Upper lobe of left lung (tissue), 6 donors: ENCODE data around the gene DGCR2. TPM values are rescaled to one million over a fixed set of nuclear protein-coding genes. Genes with fewer than 3 reads are reported as not detected.

Source experiments
- ATAC-seq, 2 donors: fragments of 200-7000 bp; cut with Tn5 transposase; one replicate each; pipeline ENCODE4 v1.9.1; 2022; ENCODE audit warnings: mild to moderate bottlenecking in 2 of 2, moderate library complexity in 2 of 2; ENCODE audit not compliant: low FRiP score in 2 of 2
- DNase-seq, 2 donors: peaks; one replicate each; pipeline ENCODE4 v3.0.0-alpha.2; 2019 to 2020
- H3K27ac ChIP-seq, 4 donors: fragments of 200-600 bp; sonication (generic); one replicate each; pipeline ENCODE4 v1.5.1; 2016 to 2019
- H3K27me3 ChIP-seq, 4 donors: fragments of 200-600 bp; sonication (generic); one replicate each; pipeline ENCODE4 v1.5.1; 2017 to 2019
- H3K36me3 ChIP-seq, 4 donors: fragments of 200-600 bp; sonication (generic); one replicate each; pipeline ENCODE4 v1.5.1; 2016 to 2019
- H3K4me1 ChIP-seq, 4 donors: fragments of 200-600 bp; sonication (generic); one replicate each; pipeline ENCODE4 v1.5.1; 2018 to 2019
- H3K4me3 ChIP-seq, 4 donors: fragments of 200-600 bp; sonication (generic); one replicate each; pipeline ENCODE4 v1.5.1; 2017 to 2019; ENCODE audit warnings: mild to moderate bottlenecking in 2 of 4, moderate library complexity in 1 of 4
- H3K9me3 ChIP-seq, 4 donors: fragments of 200-600 bp; sonication (generic); one replicate each; pipeline ENCODE4 v1.5.1; 2018 to 2019
- CTCF ChIP-seq, 6 experiments: fragments of 450-650 bp in 4 of 6; fragments of 200-600 bp in 2 of 6; sonication (generic) in 2 of 6; IDR thresholded peaks; one replicate each; pipeline ENCODE4 v1.5.1; 2016 to 2019; ENCODE audit warnings: antibody characterized with exemption in 6 of 6
- EP300 ChIP-seq, 4 donors: sonication (generic); formaldehyde crosslinking; IDR thresholded peaks; one replicate each; pipeline ENCODE4 v1.5.1; 2017; ENCODE audit warnings: antibody characterized with exemption in 4 of 4, control low read depth in 2 of 4
- POLR2A ChIP-seq, 4 donors: fragments of 450-650 bp; IDR thresholded peaks; one replicate each; pipeline ENCODE4 v1.5.1; 2016 to 2017; ENCODE audit warnings: antibody characterized with exemption in 4 of 4, mild to moderate bottlenecking in 2 of 4
- POLR2AphosphoS5 ChIP-seq, 2 donors: sonication (generic); formaldehyde crosslinking; IDR thresholded peaks; one replicate each; pipeline ENCODE4 v1.5.1; 2017; ENCODE audit warnings: antibody characterized with exemption in 2 of 2
- WGBS, 2 donors: methylation state at CpG; one replicate each; pipeline ENCODE4 v1.1.5; 2017 to 2018; 5-methylcytosine and 5-hydroxymethylcytosine counted together
- total RNA-seq, 6 donors: library from RNA; depleted of rRNA in 4 of 6; stranded (reverse); fragments of >200 nt in 4 of 6; gene quantifications; one replicate each; pipeline versions ENCODE4 v1.1.0 to v1.2.1, GENCODE V29; 2016 to 2021
- donor health status: DM: no; HTN: no; CAD: no; lungs with moderate emphysema.
- donor health status: DM: no; HTN: yes; CAD: no; lungs with severe emphysema.

The DGCR2 gene
- total RNA-seq, 6 donors from 2014 or later: 65.9 to 101 (median 89.9) TPM

GRCh38 chr22:19070397-19071169 is 51.6 kb downstream of the DGCR2 start:
- DNase-seq (no peak), ATAC-seq (no peak)
- Histone ChIP-seq H3K27ac (no peak overlapping the region), H3K36me3 (peaks cover 27 to 60% (median 35%) of the 10 kb centered on the region in 4 donors), H3K27me3 (no peaks in the 10 kb centered on the region), H3K9me3 (no peaks in the 10 kb centered on the region), H3K4me1 (no peaks in the 10 kb centered on the region), H3K4me3 (no peak overlapping the region)
- TF ChIP-seq CTCF (IDR thresholded peaks at IDR 0.05): no peak
- TF ChIP-seq POLR2AphosphoS5 (IDR thresholded peaks at IDR 0.05): no peak
- TF ChIP-seq EP300 (IDR thresholded peaks at IDR 0.05): no peak
- TF ChIP-seq POLR2A (IDR thresholded peaks at IDR 0.05): no peak
- WGBS, 2 donors: 86 to 87% methylated on average over 2 to 5 of the region's 5 CpGs

GRCh38 chr22:19069451-19069850 is 52.8 kb downstream of the DGCR2 start:
- no peak overlapping the region for H3K27ac ChIP-seq
- H3K36me3 ChIP-seq: peaks cover 37 to 69% (median 45%) of the 10 kb centered on the region in 4 donors
- H3K4me3 ChIP-seq: no peak overlapping the region
- TF ChIP-seq EP300 (IDR thresholded peaks at IDR 0.05) (no peak), CTCF (IDR thresholded peaks at IDR 0.05) (no peak), POLR2A (IDR thresholded peaks at IDR 0.05) (no peak), POLR2AphosphoS5 (IDR thresholded peaks at IDR 0.05) (no peak)
- no peaks in the 10 kb centered on the region for H3K27me3 ChIP-seq
- ATAC-seq (no peak), DNase-seq (no peak)
- no peaks in the 10 kb centered on the region for H3K4me1 ChIP-seq
- H3K9me3 ChIP-seq: no peaks in the 10 kb centered on the region
- 97 to 99% methylated on average over 3 of the region's 3 CpGs for WGBS, 2 donors

DNA sequence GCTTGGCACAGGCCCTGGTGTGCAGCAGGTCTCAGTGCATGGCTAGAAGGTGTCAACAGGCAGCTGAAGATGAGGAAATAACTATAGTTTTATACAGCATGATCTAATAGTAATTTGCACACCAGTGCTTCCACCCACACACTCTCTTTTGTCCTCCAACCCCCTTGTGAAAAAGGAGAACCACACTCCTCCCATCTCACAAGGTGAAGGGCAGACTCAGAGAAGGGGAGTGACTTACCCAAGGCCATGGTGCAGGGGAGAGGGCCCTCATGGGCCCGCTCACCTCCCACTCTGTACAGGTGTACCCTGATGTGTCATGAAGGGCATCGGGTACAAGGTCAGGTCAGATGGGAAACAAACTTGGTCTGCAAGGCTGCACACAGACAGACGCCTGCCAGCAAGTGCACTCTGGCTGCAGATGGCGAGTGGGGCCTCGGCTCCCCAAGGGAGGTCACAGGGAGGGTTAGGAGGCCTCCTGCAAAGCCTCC is 53.4 kb downstream of the DGCR2 start:
- ATAC-seq: peak in 1 of 2 donors; percentile 31
- WGBS, 2 donors: 95% methylated on average over 4 to 5 of the region's 5 CpGs
- TF ChIP-seq POLR2A (IDR thresholded peaks at IDR 0.05) (no peak), POLR2AphosphoS5 (IDR thresholded peaks at IDR 0.05) (no peak), EP300 (IDR thresholded peaks at IDR 0.05) (no peak), CTCF (IDR thresholded peaks at IDR 0.05) (no peak)
- no peak for DNase-seq
- peaks cover 38 to 75% (median 51%) of the 10 kb centered on the region in 4 donors for H3K36me3 ChIP-seq
- H3K27ac ChIP-seq: no peak overlapping the region
- H3K4me3 ChIP-seq: no peak overlapping the region
- H3K4me1 ChIP-seq: no peaks in the 10 kb centered on the region
- H3K27me3 ChIP-seq: no peaks in the 10 kb centered on the region
- no peaks in the 10 kb centered on the region for H3K9me3 ChIP-seq

GRCh38 chr22:19067696-19068348 is 54.4 kb downstream of the DGCR2 start:
- Histone ChIP-seq H3K27ac (no peak overlapping the region), H3K9me3 (no peaks in the 10 kb centered on the region), H3K4me3 (no peak overlapping the region), H3K27me3 (no peaks in the 10 kb centered on the region), H3K4me1 (no peaks in the 10 kb centered on the region), H3K36me3 (peaks cover 40 to 85% (median 60%) of the 10 kb centered on the region in 4 donors)
- ATAC-seq (no peak), DNase-seq (no peak)
- 93 to 96% methylated on average over 7 to 21 of the region's 21 CpGs for WGBS, 2 donors
- TF ChIP-seq POLR2A (IDR thresholded peaks at IDR 0.05): no peak
- TF ChIP-seq CTCF (IDR thresholded peaks at IDR 0.05): no peak
